Measurements from ENCODE around the gene ABHD17C.

The ABHD17C gene

DNA sequence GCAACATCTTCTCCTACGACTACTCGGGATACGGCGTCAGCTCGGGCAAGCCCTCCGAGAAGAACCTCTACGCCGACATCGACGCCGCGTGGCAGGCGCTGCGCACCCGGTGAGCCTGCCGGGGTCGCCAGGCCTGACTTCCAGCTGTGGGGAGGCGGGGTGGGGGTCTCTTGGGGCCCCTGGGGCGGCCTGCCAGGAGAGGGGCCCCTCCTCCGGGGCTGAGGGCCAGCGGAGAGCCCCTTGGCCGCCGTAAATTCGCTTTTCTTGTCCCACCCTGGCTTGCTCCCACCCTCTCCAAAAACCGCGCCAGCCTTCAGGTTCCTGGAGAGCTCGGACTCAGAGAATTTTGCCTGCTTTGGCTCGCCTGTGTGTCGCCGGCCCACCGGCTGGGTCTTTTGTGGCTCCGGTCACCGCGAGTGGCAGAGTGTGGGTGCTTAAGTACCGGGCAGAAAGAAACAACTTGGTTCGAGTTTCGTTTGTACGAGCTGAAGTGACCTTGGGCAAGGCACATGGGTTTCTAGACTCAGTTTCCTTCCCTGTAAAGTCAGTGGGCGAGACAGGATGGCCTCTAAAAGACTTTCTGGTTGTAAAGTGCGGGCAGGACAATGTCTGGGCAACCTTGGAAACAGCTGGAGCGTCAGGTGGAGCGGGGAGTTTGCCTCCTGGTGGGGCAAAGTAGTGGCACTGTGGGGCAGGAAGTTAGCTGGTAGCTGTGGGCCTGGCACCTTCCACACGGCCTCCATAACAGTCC, 976 bp downstream of the ABHD17C start:
- TF ChIP-seq, protein P1, sequence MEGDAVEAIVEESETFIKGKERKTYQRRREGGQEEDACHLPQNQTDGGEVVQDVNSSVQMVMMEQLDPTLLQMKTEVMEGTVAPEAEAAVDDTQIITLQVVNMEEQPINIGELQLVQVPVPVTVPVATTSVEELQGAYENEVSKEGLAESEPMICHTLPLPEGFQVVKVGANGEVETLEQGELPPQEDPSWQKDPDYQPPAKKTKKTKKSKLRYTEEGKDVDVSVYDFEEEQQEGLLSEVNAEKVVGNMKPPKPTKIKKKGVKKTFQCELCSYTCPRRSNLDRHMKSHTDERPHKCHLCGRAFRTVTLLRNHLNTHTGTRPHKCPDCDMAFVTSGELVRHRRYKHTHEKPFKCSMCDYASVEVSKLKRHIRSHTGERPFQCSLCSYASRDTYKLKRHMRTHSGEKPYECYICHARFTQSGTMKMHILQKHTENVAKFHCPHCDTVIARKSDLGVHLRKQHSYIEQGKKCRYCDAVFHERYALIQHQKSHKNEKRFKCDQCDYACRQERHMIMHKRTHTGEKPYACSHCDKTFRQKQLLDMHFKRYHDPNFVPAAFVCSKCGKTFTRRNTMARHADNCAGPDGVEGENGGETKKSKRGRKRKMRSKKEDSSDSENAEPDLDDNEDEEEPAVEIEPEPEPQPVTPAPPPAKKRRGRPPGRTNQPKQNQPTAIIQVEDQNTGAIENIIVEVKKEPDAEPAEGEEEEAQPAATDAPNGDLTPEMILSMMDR (IDR thresholded peaks at IDR 0.05; ENCODE audit: insufficient read depth, low read length): no peak
- no peak for TF ChIP-seq GABPA (IDR thresholded peaks at IDR 0.05; ENCODE audit: low read depth)
- no peak for TF ChIP-seq POLR2AphosphoS5 (IDR thresholded peaks at IDR 0.05; ENCODE audit: low read depth)
- TF ChIP-seq, protein P2, sequence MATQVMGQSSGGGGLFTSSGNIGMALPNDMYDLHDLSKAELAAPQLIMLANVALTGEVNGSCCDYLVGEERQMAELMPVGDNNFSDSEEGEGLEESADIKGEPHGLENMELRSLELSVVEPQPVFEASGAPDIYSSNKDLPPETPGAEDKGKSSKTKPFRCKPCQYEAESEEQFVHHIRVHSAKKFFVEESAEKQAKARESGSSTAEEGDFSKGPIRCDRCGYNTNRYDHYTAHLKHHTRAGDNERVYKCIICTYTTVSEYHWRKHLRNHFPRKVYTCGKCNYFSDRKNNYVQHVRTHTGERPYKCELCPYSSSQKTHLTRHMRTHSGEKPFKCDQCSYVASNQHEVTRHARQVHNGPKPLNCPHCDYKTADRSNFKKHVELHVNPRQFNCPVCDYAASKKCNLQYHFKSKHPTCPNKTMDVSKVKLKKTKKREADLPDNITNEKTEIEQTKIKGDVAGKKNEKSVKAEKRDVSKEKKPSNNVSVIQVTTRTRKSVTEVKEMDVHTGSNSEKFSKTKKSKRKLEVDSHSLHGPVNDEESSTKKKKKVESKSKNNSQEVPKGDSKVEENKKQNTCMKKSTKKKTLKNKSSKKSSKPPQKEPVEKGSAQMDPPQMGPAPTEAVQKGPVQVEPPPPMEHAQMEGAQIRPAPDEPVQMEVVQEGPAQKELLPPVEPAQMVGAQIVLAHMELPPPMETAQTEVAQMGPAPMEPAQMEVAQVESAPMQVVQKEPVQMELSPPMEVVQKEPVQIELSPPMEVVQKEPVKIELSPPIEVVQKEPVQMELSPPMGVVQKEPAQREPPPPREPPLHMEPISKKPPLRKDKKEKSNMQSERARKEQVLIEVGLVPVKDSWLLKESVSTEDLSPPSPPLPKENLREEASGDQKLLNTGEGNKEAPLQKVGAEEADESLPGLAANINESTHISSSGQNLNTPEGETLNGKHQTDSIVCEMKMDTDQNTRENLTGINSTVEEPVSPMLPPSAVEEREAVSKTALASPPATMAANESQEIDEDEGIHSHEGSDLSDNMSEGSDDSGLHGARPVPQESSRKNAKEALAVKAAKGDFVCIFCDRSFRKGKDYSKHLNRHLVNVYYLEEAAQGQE (IDR thresholded peaks at IDR 0.05; ENCODE audit: insufficient replicate concordance, low read depth): no peak
- no peak for TF ChIP-seq SPI1 (IDR thresholded peaks at IDR 0.05; ENCODE audit: borderline replicate concordance, low read depth)
- peak in 1 of 2 experiments; percentile 10 for DNase-seq (ENCODE audit: low read depth in 1 of 2, low spot score in 1 of 2)
- peak overlapping the region; percentile 29 for H3K27ac ChIP-seq (replicated peaks)
- peaks cover 13% of the 10 kb centered on the region for H3K27me3 ChIP-seq (ENCODE audit: insufficient read depth, poor library complexity, severe bottlenecking)
- H3K4me3 ChIP-seq (replicated peaks; ENCODE audit: insufficient read depth, low read length): peak overlapping the region; percentile 56

DNA sequence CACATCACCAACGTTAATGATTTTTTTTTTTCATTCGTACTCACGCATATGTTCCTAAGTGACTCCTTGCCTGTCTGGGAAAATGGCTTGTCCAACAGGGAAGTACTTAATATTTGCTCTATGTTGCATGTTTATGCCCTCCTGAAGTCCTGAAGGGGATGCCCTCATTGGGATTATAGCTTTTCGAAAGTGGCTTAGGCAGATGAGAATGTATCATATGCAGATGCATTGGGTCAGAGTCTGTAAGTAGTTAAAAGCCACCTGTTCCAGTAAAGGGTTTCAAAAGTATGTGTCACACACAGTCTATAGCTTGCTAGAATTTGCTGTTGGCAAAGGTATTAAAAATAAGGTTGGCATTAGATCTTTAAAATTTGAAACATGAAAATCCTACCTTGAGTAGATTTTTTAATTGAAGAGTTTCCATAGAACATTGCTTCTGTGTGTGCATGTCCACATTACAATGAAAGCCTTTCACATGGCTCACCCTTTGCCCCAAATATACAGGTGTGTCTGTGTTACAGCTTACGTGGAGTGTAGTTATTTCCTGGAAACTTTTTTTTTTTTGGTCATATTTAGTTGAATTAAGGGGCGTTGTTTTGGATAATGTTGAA, 2.1 kb downstream of the ABHD17C start:
- Histone ChIP-seq H3K27me3 (ENCODE audit: insufficient read depth, poor library complexity, severe bottlenecking) (peaks cover 13% of the 10 kb centered on the region), H3K27ac (replicated peaks) (no peak overlapping the region), H3K4me3 (replicated peaks; ENCODE audit: insufficient read depth, low read length) (no peak overlapping the region)
- TF ChIP-seq POLR2AphosphoS5 (IDR thresholded peaks at IDR 0.05; ENCODE audit: low read depth) (no peak), GABPA (IDR thresholded peaks at IDR 0.05; ENCODE audit: low read depth) (no peak), SPI1 (IDR thresholded peaks at IDR 0.05; ENCODE audit: borderline replicate concordance, low read depth) (no peak)
- TF ChIP-seq, protein P2 (IDR thresholded peaks at IDR 0.05; ENCODE audit: insufficient replicate concordance, low read depth): no peak
- TF ChIP-seq, protein P1 (IDR thresholded peaks at IDR 0.05; ENCODE audit: insufficient read depth, low read length): no peak
- DNase-seq (ENCODE audit: low read depth in 1 of 2, low spot score in 1 of 2): no peak

DNA sequence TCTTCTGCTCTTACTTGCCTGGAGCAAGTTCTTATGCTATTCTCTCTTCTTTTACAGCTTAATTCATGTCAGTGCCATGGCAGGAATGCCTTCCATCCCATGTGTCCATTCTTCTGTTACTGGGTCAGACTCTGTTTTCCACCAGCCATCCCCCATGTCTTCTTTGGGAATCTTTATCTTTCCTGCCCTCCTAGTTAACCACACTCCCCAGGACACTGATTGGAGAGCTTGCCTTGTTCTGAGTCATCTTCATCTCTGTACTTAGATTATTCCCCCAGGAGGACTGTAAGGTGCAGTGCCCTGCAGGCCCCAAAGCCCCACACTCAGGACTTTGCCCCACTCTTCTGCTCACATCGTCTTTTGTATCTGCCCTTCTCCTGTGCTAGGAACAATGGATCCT, 3.6 kb downstream of the ABHD17C start:
- H3K27ac ChIP-seq (replicated peaks): no peak overlapping the region
- no peak for DNase-seq (ENCODE audit: low read depth in 1 of 2, low spot score in 1 of 2)
- H3K27me3 ChIP-seq (ENCODE audit: insufficient read depth, poor library complexity, severe bottlenecking): peaks cover 8% of the 10 kb centered on the region
- H3K4me3 ChIP-seq (replicated peaks; ENCODE audit: insufficient read depth, low read length): no peak overlapping the region
- TF ChIP-seq, protein P1 (IDR thresholded peaks at IDR 0.05; ENCODE audit: insufficient read depth, low read length): no peak
- TF ChIP-seq SPI1 (IDR thresholded peaks at IDR 0.05; ENCODE audit: borderline replicate concordance, low read depth) (no peak), GABPA (IDR thresholded peaks at IDR 0.05; ENCODE audit: low read depth) (no peak), POLR2AphosphoS5 (IDR thresholded peaks at IDR 0.05; ENCODE audit: low read depth) (no peak)
- TF ChIP-seq, protein P2 (IDR thresholded peaks at IDR 0.05; ENCODE audit: insufficient replicate concordance, low read depth): no peak
